GM18511 (cell line): ENCODE data around the gene RGSL1.
A peak's percentile ranks its signal among the peaks of the same experiment; 100 is the strongest.

Source experiments
- ATAC-seq: cut with Tn5 transposase; IDR thresholded peaks from one replicate; pipeline ENCODE4 v1.9.1; 2021; ENCODE audit warnings: mild to moderate bottlenecking, moderate library complexity; ENCODE audit not compliant: unreplicated experiment

RGSL1 gene

GRCh38 chr1:182587666-182588499, 137.9 kb downstream of the RGSL1 start:
- ATAC-seq = peak; percentile 27

- peak; percentile 89 for ATAC-seq
These were observed 138.8 kb downstream of the RGSL1 start, which contains the start of gene RNASEL for GRCh38 chr1:182588500-182589396. TSS of gene RNASEL (minus strand) at chr1:182589256. CDS start at chr1:182586806, 2,450 bp downstream.

GRCh38 chr1:182589520-182589919, 139.6 kb downstream of the RGSL1 start:
- ATAC-seq = no peak

GRCh38 chr1:182589931-182590330, 140.0 kb downstream of the RGSL1 start:
- ATAC-seq = no peak

GRCh38 chr1:182595641-182596240, 145.8 kb downstream of the RGSL1 start:
- no peak for ATAC-seq

GRCh38 chr1:182596934-182597333, 147.0 kb downstream of the RGSL1 start:
- no peak for ATAC-seq

GRCh38 chr1:182598296-182598695, 148.3 kb downstream of the RGSL1 start:
- no peak for ATAC-seq

GRCh38 chr1:182599339-182599738, 149.4 kb downstream of the RGSL1 start:
- ATAC-seq = no peak

- no peak for ATAC-seq
These were observed 150.2 kb downstream of the RGSL1 start for GRCh38 chr1:182600036-182600713.

- no peak for ATAC-seq
These were observed 150.9 kb downstream of the RGSL1 start for GRCh38 chr1:182600745-182601415.

GRCh38 chr1:182601416-182601786, 151.5 kb downstream of the RGSL1 start:
- no peak for ATAC-seq

- no peak for ATAC-seq
These were observed 152.0 kb downstream of the RGSL1 start for GRCh38 chr1:182601913-182602312.

GRCh38 chr1:182602935-182603645, 153.1 kb downstream of the RGSL1 start:
- no peak for ATAC-seq

GRCh38 chr1:182603646-182604174, 153.8 kb downstream of the RGSL1 start:
- peak; percentile 12 for ATAC-seq

- ATAC-seq = peak; percentile 91
These were observed 154.5 kb downstream of the RGSL1 start, which contains the start of gene RGS16 for GRCh38 chr1:182604175-182605164. TSS of gene RGS16 (minus strand) at chr1:182604389. CDS start at chr1:182604259, 130 bp downstream.

- no peak for ATAC-seq
These were observed 157.6 kb downstream of the RGSL1 start for GRCh38 chr1:182607566-182607965.

GRCh38 chr1:182608236-182608635, 158.3 kb downstream of the RGSL1 start:
- ATAC-seq = no peak
